H9 (cell line): Measurements from ENCODE around the gene PROK1. TPM values are rescaled to one million over a fixed set of nuclear protein-coding genes. Genes with fewer than 3 reads are reported as not detected.
"Not testable (repeated sequence)": the region's sequence is repeated elsewhere in the genome, so short reads cannot be mapped to it uniquely, and the experiment has no call there.

Experiments used
- DNase-seq: peaks from one replicate; pipeline ENCODE4 v3.0.0-alpha.2; 2017
- H2AFZ ChIP-seq: one replicate; pipeline ENCODE4 v1.6.1; 2013; ENCODE audit warnings: mild to moderate bottlenecking, low read length, control low read depth, moderate library complexity
- H2AK5ac ChIP-seq: 2 replicates; pipeline ENCODE4 v1.6.1; 2013; ENCODE audit warnings: low read length, control low read depth, mixed read lengths; ENCODE audit not compliant: insufficient read length
- H2BK120ac ChIP-seq: one replicate; pipeline ENCODE4 v1.6.1; 2013; ENCODE audit warnings: low read depth, mild to moderate bottlenecking, low read length, control low read depth, inconsistent platforms; ENCODE audit not compliant: poor library complexity, severe bottlenecking
- H2BK12ac ChIP-seq: 2 replicates; pipeline ENCODE4 v1.6.1; 2013; ENCODE audit warnings: low read length, control low read depth, mixed read lengths, low read depth; ENCODE audit not compliant: insufficient read length
- H2BK15ac ChIP-seq: 2 replicates; pipeline ENCODE4 v1.6.1; 2013; ENCODE audit warnings: low read depth, low read length, control low read depth
- H2BK20ac ChIP-seq: one replicate; pipeline ENCODE4 v1.6.1; 2013; ENCODE audit warnings: low read depth, mild to moderate bottlenecking, low read length, control low read depth, inconsistent platforms; ENCODE audit not compliant: poor library complexity, severe bottlenecking
- H2BK5ac ChIP-seq: 2 replicates; pipeline ENCODE4 v1.6.1; 2013; ENCODE audit warnings: low read length, control low read depth, mixed read lengths; ENCODE audit not compliant: insufficient read length
- H3K14ac ChIP-seq: 2 replicates; pipeline ENCODE4 v1.6.1; 2013; ENCODE audit warnings: low read length, control low read depth; ENCODE audit not compliant: insufficient read depth
- H3K18ac ChIP-seq: 2 replicates; pipeline ENCODE4 v1.6.1; 2013; ENCODE audit warnings: low read depth, mild to moderate bottlenecking, mixed read lengths, low read length, control low read depth; ENCODE audit not compliant: insufficient read length
- H3K23ac ChIP-seq: 2 replicates; pipeline ENCODE4 v1.6.1; 2013; ENCODE audit warnings: low read length, control low read depth, mixed read lengths, low read depth; ENCODE audit not compliant: insufficient read length
- H3K23me2 ChIP-seq: 2 replicates; pipeline ENCODE4 v1.6.1; 2013; ENCODE audit warnings: low read depth, mild to moderate bottlenecking, mixed read lengths, low read length, control low read depth; ENCODE audit not compliant: insufficient read length, poor library complexity, severe bottlenecking
- H3K27ac ChIP-seq: 2 replicates; pipeline ENCODE4 v1.5.1; 2013; ENCODE audit warnings: low read length, control low read depth, mixed read lengths, low read depth; ENCODE audit not compliant: insufficient read length
- H3K27me3 ChIP-seq: 2 replicates; pipeline ENCODE4 v1.6.1; 2013; ENCODE audit warnings: low read length, control low read depth, inconsistent platforms; ENCODE audit not compliant: insufficient read depth
- H3K4ac ChIP-seq: 2 replicates; pipeline ENCODE4 v1.6.1; 2013; ENCODE audit warnings: low read depth, mild to moderate bottlenecking, control low read depth, inconsistent platforms, low read length, moderate library complexity
- H3K4me1 ChIP-seq: 2 replicates; pipeline ENCODE4 v1.6.1; 2013; ENCODE audit warnings: low read length, control low read depth, inconsistent platforms; ENCODE audit not compliant: insufficient read depth
- H3K4me2 ChIP-seq: 2 replicates; pipeline ENCODE4 v1.6.1; 2013; ENCODE audit warnings: low read length, control low read depth, mixed read lengths; ENCODE audit not compliant: insufficient read length, insufficient read depth
- H3K56ac ChIP-seq: 2 replicates; pipeline ENCODE4 v1.6.1; 2013; ENCODE audit warnings: low read depth, mild to moderate bottlenecking, mixed read lengths, low read length, control low read depth; ENCODE audit not compliant: insufficient read length
- H3K79me1 ChIP-seq: 2 replicates; pipeline ENCODE4 v1.6.1; 2013; ENCODE audit warnings: low read depth, mild to moderate bottlenecking, moderate library complexity, low read length, control low read depth, inconsistent platforms; ENCODE audit not compliant: insufficient read depth, poor library complexity, severe bottlenecking
- H3K79me2 ChIP-seq: 2 replicates; pipeline ENCODE4 v1.6.1; 2013; ENCODE audit warnings: low read length, control low read depth, inconsistent platforms; ENCODE audit not compliant: insufficient read depth
- H3K9ac ChIP-seq: 2 replicates; pipeline ENCODE4 v1.6.1; 2013; ENCODE audit warnings: low read length, control low read depth, mixed read lengths; ENCODE audit not compliant: insufficient read length; ENCODE audit errors: extremely low read depth
- H3K9me3 ChIP-seq: one replicate; pipeline ENCODE4 v1.6.1; 2013; ENCODE audit warnings: low read depth, low read length, inconsistent platforms; ENCODE audit not compliant: control insufficient read depth
- H3T11ph ChIP-seq: one replicate; pipeline ENCODE4 v1.6.1; 2013; ENCODE audit warnings: mild to moderate bottlenecking, low read length, control low read depth, inconsistent platforms
- H4K20me1 ChIP-seq: one replicate; pipeline ENCODE4 v1.6.1; 2013; ENCODE audit not compliant: control insufficient read depth, insufficient read length, insufficient read depth
- H4K5ac ChIP-seq: 2 replicates; pipeline ENCODE4 v1.6.1; 2013; ENCODE audit warnings: low read depth, mild to moderate bottlenecking, mixed read lengths, low read length, control low read depth; ENCODE audit not compliant: insufficient read length
- H4K8ac ChIP-seq: replicated peaks from 2 replicates; pipeline ENCODE4 v1.6.1; 2013; ENCODE audit warnings: low read length, control low read depth, mixed read lengths, low read depth; ENCODE audit not compliant: insufficient read length
- H4K91ac ChIP-seq: 2 replicates; pipeline ENCODE4 v1.6.1; 2013; ENCODE audit warnings: low read depth, mild to moderate bottlenecking, moderate library complexity, mixed read lengths, low read length, control low read depth; ENCODE audit not compliant: insufficient read length
- H3K27ac Mint-ChIP-seq, 3 experiments: 2 replicates in 2 of 3; 3 replicates in 1 of 3; pipeline ENCODE4 v1.8.0; 2020 to 2021; ENCODE audit warnings: mixed read lengths in 3 of 3, mild to moderate bottlenecking in 1 of 3, moderate library complexity in 1 of 3
- H3K27me3 Mint-ChIP-seq: 2 replicates; pipeline ENCODE4 v1.8.0; 2021; ENCODE audit warnings: low read depth, mild to moderate bottlenecking, moderate library complexity, mixed read lengths
- H3K36me3 Mint-ChIP-seq, 3 experiments: 2 replicates in 2 of 3; 3 replicates in 1 of 3; pipeline ENCODE4 v1.8.0; 2020 to 2021; ENCODE audit warnings: low read depth in 3 of 3, mixed read lengths in 3 of 3; ENCODE audit not compliant: insufficient read depth in 1 of 3
- H3K4me1 Mint-ChIP-seq, 2 experiments: 2 replicates each; pipeline ENCODE4 v1.8.0; 2020; ENCODE audit warnings: mixed read lengths in 2 of 2
- H3K4me3 Mint-ChIP-seq, 2 experiments: 2 replicates in 1 of 2; 3 replicates in 1 of 2; pipeline ENCODE4 v1.8.0; 2020 to 2021; ENCODE audit warnings: mild to moderate bottlenecking in 2 of 2, mixed read lengths in 2 of 2, moderate library complexity in 1 of 2
- H3K9me3 Mint-ChIP-seq, 2 experiments: 2 replicates in 1 of 2; 3 replicates in 1 of 2; pipeline ENCODE4 v1.8.0; 2020; ENCODE audit warnings: mild to moderate bottlenecking in 2 of 2, mixed read lengths in 2 of 2, moderate library complexity in 1 of 2
- WGBS: extraction: QIAGEN DNeasy Blood & Tissue Kit; methylation state at CpG from one replicate; pipeline ENCODE4 v1.1.7; 2013; ENCODE audit warnings: missing lambda C conversion rate, low lambda C conversion rate, mixed read lengths; ENCODE audit not compliant: insufficient read length; ENCODE audit errors: extremely low coverage; 5-methylcytosine and 5-hydroxymethylcytosine counted together
- total RNA-seq: library from RNA; stranded (reverse); gene quantifications from 2 replicates; pipeline ENCODE4 v1.2.1, GENCODE V29; 2021
- TF ChIP-seq, protein P1 (sequence below): fragments of 200-600 bp; sonication (generic); conservative IDR thresholded peaks from 3 replicates; pipeline ENCODE4 v1.8.0; 2021; ENCODE audit warnings: antibody characterized with exemption, mild to moderate bottlenecking

PROK1 gene
- total RNA-seq, 1 experiment from 2014 or later, result not detected

DNA sequence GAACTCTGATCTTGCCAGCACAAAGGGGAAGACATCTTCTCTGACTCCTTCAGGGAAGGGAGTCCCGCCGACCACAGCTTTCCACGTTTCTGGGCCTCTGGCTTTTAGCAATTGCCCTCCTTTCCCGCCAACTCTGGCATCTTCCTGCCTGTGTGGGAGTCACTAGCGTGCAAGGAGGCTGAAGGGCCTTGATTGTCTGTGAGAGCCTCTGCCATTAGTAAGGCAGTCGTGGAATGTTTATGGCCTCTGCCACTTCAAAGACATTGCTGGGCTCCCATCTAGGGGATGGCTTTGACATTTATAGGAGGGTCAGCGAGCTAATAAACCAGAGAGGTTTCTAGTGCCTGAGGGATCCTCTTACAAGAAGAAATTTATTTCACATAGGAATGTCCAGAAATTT, 14.3 kb upstream of the PROK1 start:
- H3K14ac ChIP-seq, result no peak overlapping the region
- no peak overlapping the region for H3T11ph ChIP-seq
- no peak overlapping the region for H2BK120ac ChIP-seq
- Mint-ChIP-seq H3K27me3 (peaks cover 8% of the 10 kb centered on the region), H3K9me3 (no peaks in the 10 kb centered on the region), H3K36me3 (no peaks in the 10 kb centered on the region), H3K4me3 (no peak overlapping the region), H3K27ac (no peak overlapping the region), H3K4me1 (peaks cover 12 to 19% of the 10 kb centered on the region in 2 experiments)
- no peak overlapping the region for H3K4ac ChIP-seq
- no peaks in the 10 kb centered on the region for H3K4me1 ChIP-seq
- H3K27ac ChIP-seq, result no peak overlapping the region
- no peak overlapping the region for H4K8ac ChIP-seq
- TF ChIP-seq, protein P1, sequence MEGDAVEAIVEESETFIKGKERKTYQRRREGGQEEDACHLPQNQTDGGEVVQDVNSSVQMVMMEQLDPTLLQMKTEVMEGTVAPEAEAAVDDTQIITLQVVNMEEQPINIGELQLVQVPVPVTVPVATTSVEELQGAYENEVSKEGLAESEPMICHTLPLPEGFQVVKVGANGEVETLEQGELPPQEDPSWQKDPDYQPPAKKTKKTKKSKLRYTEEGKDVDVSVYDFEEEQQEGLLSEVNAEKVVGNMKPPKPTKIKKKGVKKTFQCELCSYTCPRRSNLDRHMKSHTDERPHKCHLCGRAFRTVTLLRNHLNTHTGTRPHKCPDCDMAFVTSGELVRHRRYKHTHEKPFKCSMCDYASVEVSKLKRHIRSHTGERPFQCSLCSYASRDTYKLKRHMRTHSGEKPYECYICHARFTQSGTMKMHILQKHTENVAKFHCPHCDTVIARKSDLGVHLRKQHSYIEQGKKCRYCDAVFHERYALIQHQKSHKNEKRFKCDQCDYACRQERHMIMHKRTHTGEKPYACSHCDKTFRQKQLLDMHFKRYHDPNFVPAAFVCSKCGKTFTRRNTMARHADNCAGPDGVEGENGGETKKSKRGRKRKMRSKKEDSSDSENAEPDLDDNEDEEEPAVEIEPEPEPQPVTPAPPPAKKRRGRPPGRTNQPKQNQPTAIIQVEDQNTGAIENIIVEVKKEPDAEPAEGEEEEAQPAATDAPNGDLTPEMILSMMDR, result no peak
- H4K91ac ChIP-seq, result no peak overlapping the region
- H2BK20ac ChIP-seq, result no peak overlapping the region
- no peaks in the 10 kb centered on the region for H3K79me1 ChIP-seq
- no peak overlapping the region for H3K56ac ChIP-seq
- no peaks in the 10 kb centered on the region for H3K9me3 ChIP-seq
- no peak overlapping the region for H2BK12ac ChIP-seq
- H2AFZ ChIP-seq, result no peak overlapping the region
- no peak overlapping the region for H3K4me2 ChIP-seq
- H2AK5ac ChIP-seq, result no peak overlapping the region
- H4K5ac ChIP-seq, result no peak overlapping the region
- no peaks in the 10 kb centered on the region; the same call in 1 of the 2 replicates for H3K27me3 ChIP-seq
- H3K9ac ChIP-seq, result no peak overlapping the region
- H3K23me2 ChIP-seq, result no peaks in the 10 kb centered on the region
- H2BK15ac ChIP-seq, result no peak overlapping the region
- no peak overlapping the region for H3K23ac ChIP-seq
- no peaks in the 10 kb centered on the region for H4K20me1 ChIP-seq
- H3K79me2 ChIP-seq, result no peaks in the 10 kb centered on the region
- peak; percentile 45 for DNase-seq
- no CpG with 5 or more reads among the region's 7 CpGs for WGBS
- H3K18ac ChIP-seq, result no peak overlapping the region
- H2BK5ac ChIP-seq, result no peak overlapping the region

DNA sequence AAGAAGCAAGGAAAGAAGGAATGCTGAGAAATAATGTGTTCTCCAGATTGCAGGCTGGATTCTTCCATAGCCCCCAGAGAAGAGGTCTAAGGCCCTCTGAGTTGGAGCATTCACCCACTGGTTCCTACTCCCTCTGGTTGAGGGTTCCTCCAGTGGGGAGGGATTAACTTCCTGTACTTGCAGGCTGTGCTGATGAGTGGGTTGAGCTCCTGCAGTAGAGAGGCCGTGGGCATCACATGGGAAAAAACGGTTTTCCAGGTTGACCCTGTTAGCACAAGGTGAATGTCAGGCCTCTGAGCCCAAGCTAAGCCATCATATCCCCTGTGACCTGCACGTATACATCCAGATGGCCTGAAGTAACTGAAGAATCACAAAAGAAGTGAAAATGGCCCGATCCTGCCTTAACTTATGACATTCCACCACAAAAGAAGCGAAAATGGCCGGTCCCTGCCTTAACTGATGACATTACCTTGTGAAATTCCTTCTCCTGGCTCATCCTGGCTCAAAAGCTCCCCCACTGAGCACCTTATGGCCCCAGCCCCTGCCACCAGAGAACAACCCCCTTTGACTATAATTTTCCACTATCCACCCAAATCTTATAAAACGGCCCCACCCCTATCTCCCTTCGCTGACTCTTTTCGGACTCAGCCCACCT, 13.2 kb upstream of the PROK1 start:
- H3K27ac ChIP-seq, H4K91ac ChIP-seq, H2BK5ac ChIP-seq, H3K23me2 ChIP-seq, H2BK20ac ChIP-seq, H3K4me1 ChIP-seq, H3K56ac ChIP-seq, H3K4ac ChIP-seq, H4K8ac ChIP-seq, H3K27me3 Mint-ChIP-seq, H3K36me3 Mint-ChIP-seq, H3K4me3 Mint-ChIP-seq, H2BK120ac ChIP-seq, H3K79me2 ChIP-seq, H3K27ac Mint-ChIP-seq, H3K14ac ChIP-seq, H3K18ac ChIP-seq, H3T11ph ChIP-seq, H2AFZ ChIP-seq, H3K79me1 ChIP-seq, H3K27me3 ChIP-seq, H2BK12ac ChIP-seq, H3K9me3 ChIP-seq, H4K5ac ChIP-seq, H3K9me3 Mint-ChIP-seq, H3K4me2 ChIP-seq, DNase-seq, H2BK15ac ChIP-seq, H3K9ac ChIP-seq, H3K23ac ChIP-seq, H4K20me1 ChIP-seq, H2AK5ac ChIP-seq: not testable (repeated sequence)
- no CpG with 5 or more reads among the region's 9 CpGs for WGBS
- peaks cover 12 to 19% of the 10 kb centered on the region in 2 experiments for H3K4me1 Mint-ChIP-seq
